Adipocyte (in vitro differentiated cells): ENCODE measurements around the gene ETDB.
"Not testable (repeated sequence)": the region's sequence is repeated elsewhere in the genome, so short reads cannot be mapped to it uniquely, and the experiment has no call there.

Experiments
- DNase-seq: peaks from one replicate; pipeline ENCODE4 v3.0.0-alpha.2; 2015; ENCODE audit warnings: low read depth
- H3K27me3 ChIP-seq: replicated peaks from 2 replicates; pipeline ENCODE4 v1.7.0; 2013; ENCODE audit warnings: mild to moderate bottlenecking, low read length, moderate library complexity; ENCODE audit not compliant: control insufficient read depth, insufficient read depth
- H3K36me3 ChIP-seq: 2 replicates; pipeline ENCODE4 v1.7.0; 2013; ENCODE audit warnings: low read length, mild to moderate bottlenecking, moderate library complexity; ENCODE audit not compliant: control insufficient read depth, insufficient read depth, severe bottlenecking
- H3K4me1 ChIP-seq: 2 replicates; pipeline ENCODE4 v1.7.0; 2013; ENCODE audit warnings: mild to moderate bottlenecking, low read length, moderate library complexity; ENCODE audit not compliant: control insufficient read depth, insufficient read depth
- H3K4me3 ChIP-seq: 2 replicates; pipeline ENCODE4 v1.7.0; 2013; ENCODE audit warnings: mild to moderate bottlenecking, low read length, moderate library complexity
- H3K9ac ChIP-seq: 2 replicates; pipeline ENCODE4 v1.7.0; 2013; ENCODE audit warnings: mild to moderate bottlenecking, low read length, moderate library complexity
- H3K9me3 ChIP-seq: 2 replicates; pipeline ENCODE4 v1.7.0; 2013; ENCODE audit warnings: mild to moderate bottlenecking, low read length, moderate library complexity; ENCODE audit not compliant: control insufficient read depth

The ETDB gene

DNA sequence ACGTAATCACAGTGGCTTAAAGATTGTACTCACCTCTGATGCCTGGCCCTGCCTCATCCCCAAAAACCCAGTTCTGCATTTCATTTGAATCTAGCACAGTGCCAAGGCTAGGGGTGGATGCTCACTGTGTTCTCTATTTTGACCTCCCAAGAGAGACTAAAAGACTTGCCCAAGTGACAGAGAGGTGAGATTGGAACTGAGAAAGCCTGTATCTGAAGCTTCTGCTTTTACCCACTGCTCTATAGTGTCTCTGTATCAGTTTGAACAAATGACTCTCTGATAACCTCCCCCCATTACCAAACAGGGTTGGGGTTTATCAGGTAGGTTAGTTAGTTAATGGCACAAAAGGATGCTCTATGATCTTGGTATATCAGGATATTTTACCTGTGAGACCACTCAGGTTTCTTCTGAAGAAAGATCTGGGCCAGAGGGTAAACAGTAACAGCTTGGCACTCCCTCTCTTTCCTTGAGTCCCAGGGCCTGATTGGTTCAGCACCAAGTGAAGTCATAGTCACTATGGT lies at the start of gene ETDB:
Gene ETDB, minus strand, starts transcription at position 471 of the 521 bp plus-strand sequence. CDS start 1,265 bp downstream, outside the sequence.
- H3K9me3 ChIP-seq, H3K4me3 ChIP-seq, H3K4me1 ChIP-seq, H3K27me3 ChIP-seq, H3K9ac ChIP-seq, H3K36me3 ChIP-seq, DNase-seq: not testable (repeated sequence)

DNA sequence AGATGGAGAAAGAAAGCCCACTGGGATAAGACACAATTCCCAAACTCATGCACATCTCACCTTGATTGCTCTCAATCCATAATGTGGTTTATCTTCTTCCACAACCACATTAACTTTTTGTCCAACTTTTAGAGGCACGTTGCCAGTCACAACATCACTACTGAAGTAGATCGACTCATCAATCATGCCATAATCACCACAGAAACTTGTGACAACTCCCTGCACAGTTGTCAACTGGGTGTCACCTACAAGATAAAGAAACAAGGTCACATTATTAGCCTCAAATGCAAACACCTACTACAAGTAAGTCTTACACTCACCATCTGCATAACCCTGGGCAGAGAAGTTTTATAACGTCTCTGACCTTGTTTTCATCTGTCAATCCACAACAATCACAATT lies 49.2 kb upstream of the ETDB start:
- H3K9ac ChIP-seq, H3K9me3 ChIP-seq, DNase-seq, H3K4me1 ChIP-seq, H3K27me3 ChIP-seq, H3K36me3 ChIP-seq, H3K4me3 ChIP-seq: not testable (repeated sequence)

- no peak for DNase-seq
Observed at GRCh38 chrX:135168486-135168885, 48.2 kb upstream of the ETDB start.

DNA sequence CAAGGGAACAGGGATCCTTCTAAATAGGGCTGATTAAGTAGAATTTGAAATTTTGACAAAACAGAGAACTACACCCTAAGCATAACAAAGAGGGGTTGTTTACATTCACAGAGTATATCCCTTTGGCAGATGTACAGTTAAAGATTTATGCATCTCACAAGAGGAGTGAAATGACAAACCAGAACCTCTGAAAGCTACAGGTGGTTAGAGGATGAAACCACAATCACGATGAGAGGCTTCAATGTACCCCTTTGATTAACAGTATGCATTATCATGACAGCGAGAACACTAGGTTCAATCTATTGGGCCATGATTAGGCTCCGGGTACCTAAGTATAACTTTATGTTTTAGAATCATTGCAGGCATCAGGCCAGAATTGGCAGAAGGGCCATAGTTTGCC lies 34.4 kb upstream of the ETDB start:
- H3K9ac ChIP-seq, H3K4me1 ChIP-seq, H3K4me3 ChIP-seq, H3K9me3 ChIP-seq, H3K27me3 ChIP-seq, H3K36me3 ChIP-seq, DNase-seq: not testable (repeated sequence)

More at GRCh38 chrX:135168486-135168885, 48.2 kb upstream of the ETDB start:
- Histone ChIP-seq H3K36me3 (no peaks in the 10 kb centered on the region), H3K9ac (no peak overlapping the region), H3K4me3 (no peak overlapping the region), H3K4me1 (no peaks in the 10 kb centered on the region), H3K27me3 (peaks cover 4% of the 10 kb centered on the region), H3K9me3 (peaks cover 3% of the 10 kb centered on the region)

- H3K4me1 ChIP-seq, DNase-seq, H3K9me3 ChIP-seq, H3K9ac ChIP-seq, H3K4me3 ChIP-seq, H3K36me3 ChIP-seq, H3K27me3 ChIP-seq: not testable (repeated sequence)
Observed at GRCh38 chrX:135126145-135126544, 5.8 kb upstream of the ETDB start.

DNA sequence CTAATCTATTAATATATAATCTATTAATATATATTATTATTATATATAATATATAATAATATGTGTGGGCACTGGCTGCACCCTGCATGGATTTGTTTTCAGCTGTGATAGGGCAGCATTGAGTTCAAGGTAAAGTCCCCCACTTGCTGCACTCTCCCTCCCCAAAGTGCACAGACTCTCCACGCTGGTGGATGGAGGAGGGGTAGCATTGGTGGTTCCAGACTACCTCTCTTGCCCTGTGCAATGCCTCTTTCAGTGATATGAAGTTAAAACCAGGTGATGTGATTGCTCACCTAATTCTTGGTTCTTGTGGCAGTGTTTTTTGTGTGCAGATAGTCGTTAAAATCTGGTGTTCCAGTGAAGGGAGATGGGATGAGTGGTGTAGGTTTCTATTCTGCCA lies 4.3 kb downstream of the ETDB start:
- not testable (repeated sequence) for H3K4me1 ChIP-seq, DNase-seq, H3K4me3 ChIP-seq

DNA sequence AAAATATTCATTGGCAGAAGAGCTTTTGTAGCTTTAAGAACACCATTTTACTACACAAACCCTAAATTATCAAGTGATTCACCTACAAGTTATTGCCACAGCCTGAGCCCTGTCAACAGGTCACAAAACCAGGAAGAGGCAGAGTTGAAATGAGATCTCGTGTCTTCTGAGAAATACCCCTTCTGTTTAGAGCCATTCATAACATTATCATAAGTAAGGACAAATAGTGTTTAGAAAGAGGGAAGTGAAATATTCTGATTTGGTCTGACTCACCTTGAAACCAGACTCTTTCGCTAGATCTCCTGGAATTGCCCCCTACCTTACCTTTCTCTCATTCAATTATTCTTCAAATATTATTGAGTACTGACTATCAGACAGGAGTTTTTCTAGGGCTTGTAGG lies 5.9 kb downstream of the ETDB start:
- no peak for DNase-seq
- H3K4me1 ChIP-seq = peaks cover 4% of the 10 kb centered on the region
- H3K9ac ChIP-seq = no peak overlapping the region
- H3K27me3 ChIP-seq = peaks cover 10% of the 10 kb centered on the region
- H3K36me3 ChIP-seq = no peaks in the 10 kb centered on the region
- H3K9me3 ChIP-seq = peaks cover 7% of the 10 kb centered on the region
- H3K4me3 ChIP-seq = no peak overlapping the region

More for the DNA sequence above, 4.3 kb downstream of the ETDB start:
- not testable (repeated sequence) for H3K9me3 ChIP-seq, H3K27me3 ChIP-seq, H3K36me3 ChIP-seq, H3K9ac ChIP-seq

- Histone ChIP-seq H3K27me3 (peaks cover 18% of the 10 kb centered on the region), H3K4me1 (peaks cover 4% of the 10 kb centered on the region), H3K4me3 (no peak overlapping the region), H3K9me3 (peaks cover 7% of the 10 kb centered on the region), H3K36me3 (no peaks in the 10 kb centered on the region), H3K9ac (no peak overlapping the region)
- DNase-seq = no peak
Observed at GRCh38 chrX:135112743-135113142, 7.6 kb downstream of the ETDB start.

DNA sequence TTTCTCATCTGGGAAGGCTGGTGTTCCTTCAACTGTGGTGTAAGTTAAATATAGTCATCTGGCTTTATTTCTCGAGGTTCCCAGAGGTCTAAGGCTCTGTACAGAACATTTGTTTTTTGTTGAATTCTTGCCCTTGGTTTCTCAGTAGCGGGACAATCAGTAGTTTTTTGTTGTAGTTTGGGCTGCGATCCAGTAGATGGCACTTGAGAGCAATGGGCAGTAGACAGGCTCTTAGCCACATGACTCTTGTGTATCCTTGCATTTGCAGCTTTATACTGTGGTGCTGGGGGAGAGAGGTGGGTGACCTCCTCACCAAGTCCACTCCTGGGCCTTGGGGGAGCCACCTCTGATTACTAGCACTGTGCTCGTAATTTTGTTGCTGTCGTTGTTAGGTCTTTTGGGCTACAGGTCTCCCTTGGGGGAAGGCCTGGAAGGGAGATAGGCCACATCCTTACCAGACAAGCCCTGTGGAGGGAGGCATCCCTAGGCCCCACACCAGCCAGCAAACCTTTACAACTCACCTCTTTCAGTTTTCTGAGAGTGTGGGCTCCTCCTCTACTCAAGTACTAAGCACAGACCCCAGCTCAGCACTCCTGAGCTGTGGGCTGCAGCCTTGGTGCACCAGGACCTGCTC lies 8.1 kb downstream of the ETDB start:
- Histone ChIP-seq H3K27me3 (peaks cover 21% of the 10 kb centered on the region), H3K9ac (no peak overlapping the region), H3K4me3 (no peak overlapping the region), H3K36me3 (no peaks in the 10 kb centered on the region), H3K4me1 (peaks cover 4% of the 10 kb centered on the region), H3K9me3 (peaks cover 7% of the 10 kb centered on the region)
- DNase-seq = peak; percentile 34

- peaks cover 7% of the 10 kb centered on the region for H3K9me3 ChIP-seq
Observed at GRCh38 chrX:135109554-135109953, 10.8 kb downstream of the ETDB start.

GRCh38 chrX:135099493-135099783 lies 20.9 kb downstream of the ETDB start:
- Histone ChIP-seq H3K36me3 (no peaks in the 10 kb centered on the region), H3K4me3 (peak overlapping the region; percentile 74), H3K27me3 (peaks cover 20% of the 10 kb centered on the region), H3K4me1 (no peaks in the 10 kb centered on the region), H3K9me3 (no peaks in the 10 kb centered on the region), H3K9ac (no peak overlapping the region)
- no peak for DNase-seq

More at GRCh38 chrX:135109554-135109953, 10.8 kb downstream of the ETDB start:
- H3K9ac ChIP-seq = no peak overlapping the region
- peaks cover 4% of the 10 kb centered on the region for H3K4me1 ChIP-seq
- H3K27me3 ChIP-seq = peaks cover 23% of the 10 kb centered on the region
- H3K36me3 ChIP-seq = no peaks in the 10 kb centered on the region
- no peak overlapping the region for H3K4me3 ChIP-seq
- DNase-seq = no peak

- DNase-seq, H3K9me3 ChIP-seq, H3K36me3 ChIP-seq, H3K4me1 ChIP-seq, H3K9ac ChIP-seq: not testable (repeated sequence)
- H3K27me3 ChIP-seq = peaks cover 21% of the 10 kb centered on the region
- H3K4me3 ChIP-seq = peak overlapping the region; percentile 78
Observed at GRCh38 chrX:135097196-135097744, 23.1 kb downstream of the ETDB start.
